Measurements from ENCODE around the gene SEC23A. TPM values are rescaled to one million over a fixed set of nuclear protein-coding genes. Genes with fewer than 3 reads are reported as not detected.
"Not testable (repeated sequence)": the region's sequence is repeated elsewhere in the genome, so short reads cannot be mapped to it uniquely, and the experiment has no call there.

The SEC23A gene
- total and polyA plus RNA-seq, 2 of the 8 experiments (the other 6 are each of a cell fraction or from before 2014, with no cell fraction given) = 30.9 to 58.2 TPM

- H2BK5ac ChIP-seq (ENCODE audit: low read depth, low read length); H3K27ac ChIP-seq (ENCODE audit: low read depth, low read length); H3K9ac ChIP-seq (replicated peaks in 1 of 4; ENCODE audit: extremely low read depth in 1 of 4, low read depth in 3 of 4, low read length in 3 of 4); H4K5ac ChIP-seq (ENCODE audit: insufficient read length, low read depth, low read length); H3K23ac ChIP-seq (ENCODE audit: insufficient read length); H2BK20ac ChIP-seq (ENCODE audit: low read length); H4K20me1 ChIP-seq (replicated peaks in 1 of 2; ENCODE audit: control insufficient read depth in 1 of 2, insufficient read depth in 2 of 2, low read length in 2 of 2); H3K79me1 ChIP-seq (ENCODE audit: low read depth, low read length); H3K79me2 ChIP-seq (ENCODE audit: control insufficient read depth in 1 of 2, insufficient read depth in 2 of 2, low read length in 2 of 2); H3K4me2 ChIP-seq (ENCODE audit: insufficient read depth in 1 of 2, low read depth in 2 of 2, low read length in 2 of 2); H2AK5ac ChIP-seq (ENCODE audit: low read depth, low read length); H3K14ac ChIP-seq (ENCODE audit: insufficient read length); H3K23me2 ChIP-seq (ENCODE audit: low read depth, low read length); H3K4ac ChIP-seq (replicated peaks; ENCODE audit: insufficient read length, low read depth, low read length); H2BK15ac ChIP-seq (ENCODE audit: low read length); H3K27me3 ChIP-seq (replicated peaks in 1 of 4; ENCODE audit: control insufficient read depth in 3 of 4, extremely low read depth in 1 of 4, insufficient read depth in 3 of 4, low read length in 3 of 4); H3K4me1 ChIP-seq (replicated peaks in 1 of 4; ENCODE audit: control insufficient read depth in 3 of 4, insufficient read depth in 4 of 4, low read length in 3 of 4); H3K18ac ChIP-seq (ENCODE audit: extremely low read depth, low read length); CTCF ChIA-PET (ENCODE audit: partially characterized antibody); H4K91ac ChIP-seq (replicated peaks; ENCODE audit: insufficient read length, low read length); H3K56ac ChIP-seq (replicated peaks; ENCODE audit: insufficient read length, low read depth, low read length); H2BK12ac ChIP-seq (ENCODE audit: low read depth, low read length); H4K8ac ChIP-seq (ENCODE audit: extremely low read depth, insufficient read depth, low read length); H2AFZ ChIP-seq (ENCODE audit: low read length); H2BK120ac ChIP-seq (replicated peaks; ENCODE audit: low read depth, low read length); DNase-seq (ENCODE audit: low read depth in 1 of 2, low spot score in 2 of 2); H3K4me3 ChIP-seq (ENCODE audit: extremely low read depth in 1 of 4, insufficient read depth in 2 of 4, low read depth in 3 of 4, low read length in 4 of 4); FAIRE-seq: not testable (repeated sequence)
- WGBS, 2 experiments (ENCODE audit: extremely low coverage in 1 of 2, insufficient coverage in 1 of 2, insufficient read length in 1 of 2, insufficient replicate concordance in 2 of 2, low coverage in 1 of 2, low lambda C conversion rate in 2 of 2, missing lambda C conversion rate in 1 of 2) = 100% methylated on average over 1 of the region's 1 CpG; no CpG with 5 or more reads in 1 of the 2 experiments
- Histone ChIP-seq H3K36me3 (ENCODE audit: control insufficient read depth in 2 of 4, insufficient read depth in 4 of 4, low read length in 3 of 4) (peaks cover 0 to 16% (median 8%) of the 10 kb centered on the region in 4 experiments; a peak in 3 of 8 replicates), H3K9me3 (ENCODE audit: insufficient read depth in 2 of 2, low read depth in 1 of 2, low read length in 1 of 2) (peaks cover 12% of the 10 kb centered on the region in 2 experiments)
- POLR2A ChIA-PET (ENCODE audit: partially characterized antibody) = interaction anchor here (0.6 to 1.8 kb wide), 2 partner anchors 9 to 640 kb away, joined by 4 read pairs; no protein-coding TSS in a partner anchor
Observed at GRCh38 chr14:39141623-39142022, 38.6 kb upstream of the SEC23A start.

Data from H1 (cell line).